Gastrocnemius medialis (tissue), 4 donors: ENCODE measurements around the gene GNAT1. TPM values are rescaled to one million over a fixed set of nuclear protein-coding genes. Genes with fewer than 3 reads are reported as not detected.

Experiments
- ATAC-seq, 2 donors: fragments of 150-250 bp; one replicate each; pipeline ENCODE4 v1.9.1; 2016
- DNase-seq, 2 donors: peaks; one replicate each; pipeline ENCODE4 v3.0.0-alpha.2; 2019
- H3K27ac ChIP-seq, 4 donors: fragments of 200-600 bp; sonication (generic); 1 replicate in 1 of 4; 2 replicates in 3 of 4; pipeline ENCODE4 v1.5.1; 2016 to 2018; ENCODE audit warnings: mild to moderate bottlenecking in 2 of 4, moderate library complexity in 1 of 4
- H3K27me3 ChIP-seq, 3 donors: fragments of 200-600 bp; sonication (generic) in 2 of 3; 1 replicate in 1 of 3; 2 replicates in 2 of 3; pipeline versions ENCODE4 v1.5.1 to v1.6.0; 2016 to 2019; ENCODE audit warnings: mild to moderate bottlenecking in 1 of 3, moderate library complexity in 1 of 3
- H3K36me3 ChIP-seq, 2 donors: fragments of 200-600 bp; sonication (generic) in 1 of 2; one replicate each; pipeline ENCODE4 v1.5.1; 2017 to 2018
- H3K4me1 ChIP-seq, 2 donors: fragments of 200-600 bp; sonication (generic) in 1 of 2; one replicate each; pipeline ENCODE4 v1.5.1; 2016 to 2017; ENCODE audit warnings: mild to moderate bottlenecking in 2 of 2
- H3K4me3 ChIP-seq, 4 donors: fragments of 200-600 bp; sonication (generic) in 3 of 4; 1 replicate in 1 of 4; 2 replicates in 3 of 4; pipeline ENCODE4 v1.5.1; 2016 to 2019; ENCODE audit warnings: mild to moderate bottlenecking in 2 of 4
- H3K9me3 ChIP-seq, 3 donors: fragments of 200-600 bp; sonication (generic) in 2 of 3; 1 replicate in 1 of 3; 2 replicates in 2 of 3; pipeline ENCODE4 v1.5.1; 2016 to 2019
- CTCF ChIP-seq, 5 experiments: fragments of 450-650 bp in 3 of 5; fragments of 200-600 bp in 2 of 5; sonication (generic) in 2 of 5; IDR thresholded peaks in 4 of 5; conservative IDR thresholded peaks in 1 of 5; 1 replicate in 4 of 5; 2 replicates in 1 of 5; pipeline ENCODE4 v1.5.1; 2016 to 2019; ENCODE audit warnings: antibody characterized with exemption in 5 of 5, mild to moderate bottlenecking in 3 of 5, moderate library complexity in 3 of 5
- POLR2A ChIP-seq, 2 donors: fragments of 450-650 bp; IDR thresholded peaks; one replicate each; pipeline ENCODE4 v1.6.1; 2017; ENCODE audit warnings: antibody characterized with exemption in 2 of 2, mild to moderate bottlenecking in 2 of 2, moderate library complexity in 2 of 2
- in situ Hi-C, 4 donors: fragments of 200-750 bp; cut with MboI; loops; one replicate each; pipeline versions ENCODE4 v1.15.0 to v1.8.0; 2017; ENCODE audit warnings: low sequenced_read_pairs in 4 of 4
- intact Hi-C: fragments of 100-400 bp; cut with DNase I; formaldehyde crosslinking; loops from one replicate; pipeline ENCODE4 v1.15.1; 2023; ENCODE audit warnings: low total_unique reads
- total RNA-seq, 4 donors: library from RNA; depleted of rRNA; stranded (reverse); fragments of >200 nt; gene quantifications; one replicate each; pipeline versions ENCODE4 v1.1.0 to v1.2.3, GENCODE V29; 2016

Gene GNAT1
- total RNA-seq, 4 donors from 2014 or later: not detected

- DNase-seq (no peak), ATAC-seq (no peak)
- intact Hi-C loops (no loop called here), in situ Hi-C loops (no loop called here)
- H3K27me3 ChIP-seq: no peaks in the 10 kb centered on the region
- no peaks in the 10 kb centered on the region for H3K36me3 ChIP-seq
- H3K9me3 ChIP-seq: no peaks in the 10 kb centered on the region
- peak overlapping the region in 3 of 4 donors; percentile 30 to 84 (median 64) for H3K27ac ChIP-seq
- H3K4me1 ChIP-seq: peaks cover 50 to 53% of the 10 kb centered on the region in 2 donors
- H3K4me3 ChIP-seq: no peak overlapping the region
- no peak for TF ChIP-seq CTCF (IDR thresholded peaks at IDR 0.05 in 4 of 5, conservative IDR thresholded peaks at IDR 0.05 in 1 of 5)
- no peak for TF ChIP-seq POLR2A (IDR thresholded peaks at IDR 0.05)
Observed at GRCh38 chr3:50213373-50213772, 22.0 kb downstream of the GNAT1 start.

GRCh38 chr3:50214824-50215223 is 23.4 kb downstream of the GNAT1 start:
- no peaks in the 10 kb centered on the region for H3K9me3 ChIP-seq
- TF ChIP-seq CTCF (IDR thresholded peaks at IDR 0.05 in 4 of 5, conservative IDR thresholded peaks at IDR 0.05 in 1 of 5): no peak
- no peak for TF ChIP-seq POLR2A (IDR thresholded peaks at IDR 0.05)
- intact Hi-C loops (no loop called here), in situ Hi-C loops (no loop called here)
- H3K27ac ChIP-seq: peak overlapping the region; percentile 2 to 84 (median 58)
- no peak for DNase-seq
- H3K4me1 ChIP-seq: peaks cover 56 to 59% of the 10 kb centered on the region in 2 donors
- no peaks in the 10 kb centered on the region for H3K36me3 ChIP-seq
- H3K27me3 ChIP-seq: no peaks in the 10 kb centered on the region
- peak in 1 of 2 donors; percentile 18 for ATAC-seq
- H3K4me3 ChIP-seq: no peak overlapping the region

GRCh38 chr3:50215529-50215928 is 24.1 kb downstream of the GNAT1 start:
- Histone ChIP-seq H3K9me3 (no peaks in the 10 kb centered on the region), H3K27ac (peak overlapping the region; percentile 2 to 84 (median 58)), H3K27me3 (no peaks in the 10 kb centered on the region), H3K36me3 (no peaks in the 10 kb centered on the region), H3K4me3 (no peak overlapping the region), H3K4me1 (peaks cover 52 to 63% of the 10 kb centered on the region in 2 donors)
- intact Hi-C loops: no loop called here
- in situ Hi-C loops: no loop called here
- TF ChIP-seq POLR2A (IDR thresholded peaks at IDR 0.05) (no peak), CTCF (IDR thresholded peaks at IDR 0.05 in 4 of 5, conservative IDR thresholded peaks at IDR 0.05 in 1 of 5) (no peak)
- ATAC-seq (no peak), DNase-seq (no peak)

GRCh38 chr3:50217681-50218080 is 26.3 kb downstream of the GNAT1 start:
- ATAC-seq (no peak), DNase-seq (no peak)
- no peaks in the 10 kb centered on the region for H3K36me3 ChIP-seq
- in situ Hi-C loops (no loop called here), intact Hi-C loops (no loop called here)
- no peak overlapping the region for H3K4me3 ChIP-seq
- no peak for TF ChIP-seq CTCF (IDR thresholded peaks at IDR 0.05 in 4 of 5, conservative IDR thresholded peaks at IDR 0.05 in 1 of 5)
- H3K4me1 ChIP-seq: peaks cover 51 to 62% of the 10 kb centered on the region in 2 donors
- H3K27ac ChIP-seq: peak overlapping the region in 1 of 4 donors; percentile 84
- H3K9me3 ChIP-seq: no peaks in the 10 kb centered on the region
- no peaks in the 10 kb centered on the region for H3K27me3 ChIP-seq

DNA sequence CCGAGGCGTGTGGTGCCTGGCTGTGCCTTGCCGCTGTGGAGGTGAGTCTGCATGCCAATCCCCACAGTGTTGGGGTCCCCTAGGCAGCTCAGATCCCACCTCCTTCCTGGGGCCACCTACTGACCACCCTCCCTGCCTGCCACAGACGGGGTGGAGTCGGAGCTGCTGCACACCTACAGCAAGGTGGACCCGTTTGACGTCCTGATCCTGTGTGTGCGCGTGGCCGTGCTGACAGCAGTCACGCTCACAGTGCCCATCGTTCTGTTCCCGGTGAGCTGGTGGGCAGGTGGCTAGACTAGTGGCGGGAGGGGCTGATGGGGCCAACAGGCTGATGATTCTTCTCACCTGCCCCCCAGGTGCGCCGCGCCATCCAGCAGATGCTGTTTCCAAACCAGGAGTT is 27.0 kb downstream of the GNAT1 start:
- Histone ChIP-seq H3K36me3 (no peaks in the 10 kb centered on the region), H3K4me1 (peaks cover 44 to 57% of the 10 kb centered on the region in 2 donors), H3K27me3 (no peaks in the 10 kb centered on the region), H3K27ac (peak overlapping the region; percentile 15 to 84 (median 44)), H3K9me3 (no peaks in the 10 kb centered on the region), H3K4me3 (no peak overlapping the region)
- in situ Hi-C loops: no loop called here
- TF ChIP-seq CTCF (IDR thresholded peaks at IDR 0.05 in 4 of 5, conservative IDR thresholded peaks at IDR 0.05 in 1 of 5) (no peak), POLR2A (IDR thresholded peaks at IDR 0.05) (no peak)
- DNase-seq (no peak), ATAC-seq (no peak)
- intact Hi-C loops: no loop called here
